HG02642 (cell line): ENCODE data around the gene LEUTX.
"Not testable (repeated sequence)": the region's sequence is repeated elsewhere in the genome, so short reads cannot be mapped to it uniquely, and the experiment has no call there.

Experiments used
- ATAC-seq: cut with Tn5 transposase; IDR thresholded peaks from one replicate; pipeline ENCODE4 v1.9.1; 2021; ENCODE audit warnings: mild to moderate bottlenecking; ENCODE audit not compliant: unreplicated experiment, poor library complexity

Gene LEUTX

GRCh38 chr19:39778763-39779162 lies at the start of gene LEUTX:
Gene LEUTX, plus strand, starts transcription at chr19:39778854. Its CDS starts 67 bp downstream, at chr19:39778921.
- ATAC-seq, result no peak

- no peak for ATAC-seq
These were observed 49.1 kb upstream of the LEUTX start for GRCh38 chr19:39729594-39729993.

- ATAC-seq, result no peak
These were observed 47.0 kb upstream of the LEUTX start for GRCh38 chr19:39731685-39732084.

GRCh38 chr19:39733841-39734240 lies 44.8 kb upstream of the LEUTX start:
- ATAC-seq, result no peak

GRCh38 chr19:39735688-39736087 lies 43.0 kb upstream of the LEUTX start:
- ATAC-seq, result no peak

GRCh38 chr19:39736088-39736487 lies 42.6 kb upstream of the LEUTX start:
- no peak for ATAC-seq

GRCh38 chr19:39737351-39737750 lies 41.3 kb upstream of the LEUTX start:
- no peak for ATAC-seq

- ATAC-seq, result no peak
These were observed 40.8 kb upstream of the LEUTX start, which contains the start of gene CLC for GRCh38 chr19:39737891-39738290. Gene CLC, minus strand, starts transcription at chr19:39738029. Its CDS starts 77 bp downstream, at chr19:39737952.

GRCh38 chr19:39738814-39739213 lies 39.8 kb upstream of the LEUTX start:
- ATAC-seq, result no peak

- no peak for ATAC-seq
These were observed 38.3 kb upstream of the LEUTX start for GRCh38 chr19:39740395-39740794.

- ATAC-seq, result no peak
These were observed 33.0 kb upstream of the LEUTX start for GRCh38 chr19:39745643-39746042.

- no peak for ATAC-seq
These were observed 31.7 kb upstream of the LEUTX start for GRCh38 chr19:39746836-39747529.

GRCh38 chr19:39749981-39750380 lies 28.7 kb upstream of the LEUTX start:
- no peak for ATAC-seq

GRCh38 chr19:39752390-39752789 lies 26.3 kb upstream of the LEUTX start:
- ATAC-seq, result no peak

GRCh38 chr19:39752795-39753194 lies 25.9 kb upstream of the LEUTX start:
- ATAC-seq, result no peak

- ATAC-seq, result no peak
These were observed 24.1 kb upstream of the LEUTX start for GRCh38 chr19:39754544-39754943.

GRCh38 chr19:39754971-39755370 lies 23.7 kb upstream of the LEUTX start:
- no peak for ATAC-seq

GRCh38 chr19:39759457-39760184 lies 19.0 kb upstream of the LEUTX start:
- no peak for ATAC-seq

GRCh38 chr19:39761851-39762250 lies 16.8 kb upstream of the LEUTX start:
- ATAC-seq, result not testable (repeated sequence)

GRCh38 chr19:39765091-39766076 lies 13.3 kb upstream of the LEUTX start:
- ATAC-seq, result no peak

GRCh38 chr19:39768334-39768733 lies 10.3 kb upstream of the LEUTX start:
- no peak for ATAC-seq
